Measurements from ENCODE around the gene DEFB113.

DEFB113 gene

DNA sequence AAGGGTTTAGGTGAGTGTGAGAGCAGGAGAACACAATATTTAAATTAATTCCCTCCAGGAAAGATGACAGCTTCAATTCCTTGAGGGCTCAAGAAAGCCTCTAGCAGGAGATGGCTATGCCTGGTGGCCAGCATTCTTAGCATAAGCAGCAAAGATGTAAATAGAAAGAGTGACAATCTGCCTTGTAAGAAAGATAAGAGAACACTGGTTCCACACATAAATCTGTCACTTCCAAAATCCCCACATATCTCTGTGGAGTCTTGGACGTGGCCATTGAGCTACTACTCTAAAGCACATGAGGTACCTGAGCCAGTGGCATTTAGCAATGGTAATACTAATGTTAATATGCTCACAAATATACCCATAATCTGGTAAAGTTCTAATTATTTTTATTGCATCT is 34.7 kb downstream of the DEFB113 start:
- DNase-seq = no peak

- no peak for DNase-seq
Observed at GRCh38 chr6:49933526-49933925, 35.9 kb downstream of the DEFB113 start.

- no peak for DNase-seq
Observed at GRCh38 chr6:49929340-49929739, 40.1 kb downstream of the DEFB113 start.

GRCh38 chr6:49923826-49924225 is 45.6 kb downstream of the DEFB113 start:
- no peak for DNase-seq

DNA sequence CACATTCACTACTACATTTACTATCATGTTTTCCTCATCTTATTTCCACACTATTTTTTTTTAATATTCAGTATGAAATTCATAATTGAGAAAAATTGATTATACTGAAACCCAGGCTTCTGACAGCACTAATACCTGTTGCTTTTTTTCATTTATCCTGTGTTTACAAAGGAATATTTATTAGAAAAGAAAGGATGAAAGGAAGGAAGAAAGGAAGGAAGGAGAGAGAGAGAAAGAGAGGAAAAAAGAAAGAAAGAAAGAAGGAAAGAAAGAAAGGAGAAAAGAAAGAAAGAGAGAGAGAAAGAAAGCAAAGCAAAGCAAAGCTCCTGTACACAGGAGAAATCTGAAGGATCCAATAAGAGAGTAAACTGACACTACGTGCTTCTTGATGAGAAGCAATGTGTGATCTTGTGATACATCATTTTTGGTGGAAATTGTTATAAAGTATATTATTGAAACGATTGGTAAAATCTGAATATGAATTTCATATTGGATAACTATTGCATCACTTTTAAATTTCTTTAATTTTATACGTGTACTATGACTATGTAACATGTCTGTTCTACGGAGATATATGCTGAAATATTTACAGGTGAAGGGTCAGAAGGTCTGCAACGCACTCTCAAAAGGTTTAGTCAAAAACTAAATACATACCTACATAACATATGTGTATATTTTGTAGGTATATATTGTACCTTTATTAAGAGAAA is 49.3 kb downstream of the DEFB113 start:
- DNase-seq = no peak

GRCh38 chr6:49919261-49919660 is 50.2 kb downstream of the DEFB113 start:
- no peak for DNase-seq

GRCh38 chr6:49918787-49919186 is 50.6 kb downstream of the DEFB113 start:
- DNase-seq = no peak

Measured in femur (tissue), 1 donor.